ENCODE results near the gene MOCS3. TPM values are rescaled to one million over a fixed set of nuclear protein-coding genes. Genes with fewer than 3 reads are reported as not detected.

Gene MOCS3
- total and polyA plus RNA-seq, 7 experiments from 2014 or later, result 2.5 to 8.9 (median 5.2) TPM

- peaks cover 0 to 28% (median 5%) of the 10 kb centered on the region in 5 donors for H3K36me3 Mint-ChIP-seq
- peaks cover 0 to 2% (median 0%) of the 10 kb centered on the region in 3 experiments for H3K36me3 ChIP-seq (ENCODE audit: control insufficient read depth in 2 of 3, insufficient read depth in 3 of 3, low read length in 3 of 3)
- H3K9me3 Mint-ChIP-seq, result no peaks in the 10 kb centered on the region
- DNase-seq (no peak), ATAC-seq (no peak)
- H3K9me3 ChIP-seq (ENCODE audit: control insufficient read depth in 2 of 3, low read length in 3 of 3), result no peaks in the 10 kb centered on the region
- H3K4me3 Mint-ChIP-seq, result peak overlapping the region in 4 of 10 donors; percentile 23 to 38 (median 30)
- ChIA-PET POLR2A (interaction anchor here (1.0 to 2.1 kb wide), 2 partner anchors 10 to 31 kb away, joined by 3 to 5 read pairs; partner anchors contain the start of gene ADNP), CTCF (interaction anchor here (0.6 to 11.0 kb wide), 3 partner anchors 7 to 144 kb away, joined by 3 to 147 read pairs (median 11); partner anchors contain the start of gene BCAS4)
- H3K27me3 ChIP-seq (ENCODE audit: control insufficient read depth in 2 of 2, insufficient read depth in 2 of 2, low read length in 2 of 2), result no peaks in the 10 kb centered on the region
- H3K27ac Mint-ChIP-seq, result peak overlapping the region in 8 of 9 donors; percentile 13 to 87 (median 63)
- H3K4me3 ChIP-seq (ENCODE audit: low read length), result no peak overlapping the region
- peaks cover 41 to 95% (median 89%) of the 10 kb centered on the region in 7 donors for H3K4me1 Mint-ChIP-seq
- H3K27me3 Mint-ChIP-seq, result no peaks in the 10 kb centered on the region
- H3K27ac ChIP-seq (ENCODE audit: low read depth, low read length), result peak overlapping the region; percentile 46
- intact Hi-C loops (cut with micrococcal nuclease), result no loop called here
- peaks cover 31 to 50% of the 10 kb centered on the region in 2 donors for H3K4me1 ChIP-seq (ENCODE audit: control insufficient read depth in 2 of 2, insufficient read depth in 2 of 2, low read length in 2 of 2)
These were observed 36.7 kb upstream of the MOCS3 start for GRCh38 chr20:50921803-50922501.

DNA sequence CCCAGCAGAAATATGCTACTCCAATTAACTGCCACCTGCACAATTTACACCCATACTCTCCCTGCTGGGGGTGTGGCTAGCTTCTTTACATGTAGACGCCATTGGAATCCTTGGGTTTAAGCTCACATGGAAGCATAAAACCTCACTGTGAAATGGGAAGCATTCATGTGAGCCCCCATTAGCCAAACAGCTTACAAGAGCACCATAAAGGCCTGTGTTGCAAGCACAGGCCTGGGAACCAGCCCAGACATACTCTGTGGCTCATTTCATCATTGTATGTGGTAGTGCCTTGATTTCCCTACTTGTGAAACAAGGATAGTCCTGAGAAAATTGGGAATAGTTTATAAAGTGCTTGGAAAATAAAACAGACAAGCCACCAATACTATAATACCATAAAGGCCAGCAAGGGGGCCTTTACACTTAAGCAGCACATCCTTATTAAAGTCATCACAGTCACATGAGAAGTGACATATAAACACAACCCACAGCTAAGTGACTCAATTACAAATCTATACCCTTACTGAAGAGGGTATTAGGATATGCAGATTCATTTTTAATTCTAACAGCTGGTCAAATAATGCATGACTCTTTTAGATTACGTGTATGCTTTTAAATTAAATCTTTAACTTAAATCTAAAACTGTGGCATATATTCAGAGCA is 34.2 kb upstream of the MOCS3 start:
- H3K4me3 ChIP-seq (ENCODE audit: low read length), result no peak overlapping the region
- CTCF ChIA-PET, result interaction anchor here (1.4 to 11.0 kb wide), 2 partner anchors 106 to 132 kb away, joined by 3 to 147 read pairs; partner anchors contain the start of gene BCAS4
- no peak overlapping the region for H3K27ac ChIP-seq (ENCODE audit: low read depth, low read length)
- POLR2A ChIA-PET, result interaction anchor here (0.7 to 2.1 kb wide), 4 partner anchors 7 to 187 kb away, joined by 3 to 5 read pairs (median 3); partner anchors contain the start of genes ADNP and MOCS3
- peaks cover 44 to 95% (median 89%) of the 10 kb centered on the region in 7 donors for H3K4me1 Mint-ChIP-seq
- no peaks in the 10 kb centered on the region for H3K27me3 Mint-ChIP-seq
- intact Hi-C loops (cut with micrococcal nuclease), result loop anchor here in 1 of 2 donors (1.0 kb wide), 1 partner anchor 8 kb away; no protein-coding TSS in a partner anchor
- DNase-seq (no peak), ATAC-seq (no peak)
- peak overlapping the region in 3 of 10 donors; percentile 48 to 94 (median 51) for H3K4me3 Mint-ChIP-seq
- H3K36me3 ChIP-seq (ENCODE audit: control insufficient read depth in 2 of 3, insufficient read depth in 3 of 3, low read length in 3 of 3), result peaks cover 0 to 2% (median 0%) of the 10 kb centered on the region in 3 experiments
- H3K4me1 ChIP-seq (ENCODE audit: control insufficient read depth in 2 of 2, insufficient read depth in 2 of 2, low read length in 2 of 2), result peaks cover 45 to 61% of the 10 kb centered on the region in 2 donors
- peaks cover 0 to 36% (median 15%) of the 10 kb centered on the region in 5 donors for H3K36me3 Mint-ChIP-seq
- no peaks in the 10 kb centered on the region for H3K9me3 ChIP-seq (ENCODE audit: control insufficient read depth in 2 of 3, low read length in 3 of 3)
- H3K9me3 Mint-ChIP-seq, result no peaks in the 10 kb centered on the region
- peak overlapping the region in 4 of 9 donors; percentile 28 to 56 (median 53) for H3K27ac Mint-ChIP-seq
- no peaks in the 10 kb centered on the region for H3K27me3 ChIP-seq (ENCODE audit: control insufficient read depth in 2 of 2, insufficient read depth in 2 of 2, low read length in 2 of 2)

- Mint-ChIP-seq H3K36me3 (peaks cover 0 to 32% (median 16%) of the 10 kb centered on the region in 5 donors), H3K27ac (peak overlapping the region in 3 of 9 donors; percentile 34 to 52 (median 48)), H3K4me1 (peaks cover 45 to 82% (median 77%) of the 10 kb centered on the region in 7 donors), H3K4me3 (peak overlapping the region in 4 of 10 donors; percentile 31 to 94 (median 42)), H3K9me3 (peaks cover 0 to 3% (median 0%) of the 10 kb centered on the region in 11 donors), H3K27me3 (no peaks in the 10 kb centered on the region)
- no peaks in the 10 kb centered on the region for H3K27me3 ChIP-seq (ENCODE audit: control insufficient read depth in 2 of 2, insufficient read depth in 2 of 2, low read length in 2 of 2)
- ChIA-PET CTCF (interaction anchor here (11.0 kb wide), 1 partner anchor 134 kb away, joined by 147 read pairs; the partner anchor contains the start of gene BCAS4), POLR2A (interaction anchor here (0.5 to 1.4 kb wide), 4 partner anchors 31 to 578 kb away, joined by 3 to 5 read pairs (median 4); no protein-coding TSS in a partner anchor)
- no peak overlapping the region for H3K27ac ChIP-seq (ENCODE audit: low read depth, low read length)
- no peak overlapping the region for H3K4me3 ChIP-seq (ENCODE audit: low read length)
- H3K9me3 ChIP-seq (ENCODE audit: control insufficient read depth in 2 of 3, low read length in 3 of 3), result no peaks in the 10 kb centered on the region
- no peak for ATAC-seq
- peaks cover 0 to 3% (median 0%) of the 10 kb centered on the region in 3 experiments for H3K36me3 ChIP-seq (ENCODE audit: control insufficient read depth in 2 of 3, insufficient read depth in 3 of 3, low read length in 3 of 3)
- peaks cover 44 to 52% of the 10 kb centered on the region in 2 donors for H3K4me1 ChIP-seq (ENCODE audit: control insufficient read depth in 2 of 2, insufficient read depth in 2 of 2, low read length in 2 of 2)
- DNase-seq, result no peak
- intact Hi-C loops (cut with micrococcal nuclease), result no loop called here
These were observed 32.1 kb upstream of the MOCS3 start for GRCh38 chr20:50926530-50926929.

- Histone ChIP-seq H3K36me3 (ENCODE audit: control insufficient read depth in 2 of 3, insufficient read depth in 3 of 3, low read length in 3 of 3) (peaks cover 0 to 3% (median 2%) of the 10 kb centered on the region in 3 experiments), H3K27ac (ENCODE audit: low read depth, low read length) (peak overlapping the region; percentile 40), H3K9me3 (ENCODE audit: control insufficient read depth in 2 of 3, low read length in 3 of 3) (no peaks in the 10 kb centered on the region), H3K4me1 (ENCODE audit: control insufficient read depth in 2 of 2, insufficient read depth in 2 of 2, low read length in 2 of 2) (peaks cover 41 to 42% of the 10 kb centered on the region in 2 donors), H3K4me3 (ENCODE audit: low read length) (peak overlapping the region; percentile 52), H3K27me3 (ENCODE audit: control insufficient read depth in 2 of 2, insufficient read depth in 2 of 2, low read length in 2 of 2) (no peaks in the 10 kb centered on the region)
- ChIA-PET POLR2A (interaction anchor here (0.6 to 5.3 kb wide), 5 partner anchors 19 to 1346 kb away, joined by 3 to 79 read pairs (median 7); partner anchors contain the start of genes BCAS4, DPM1 and MOCS3), CTCF (interaction anchor here (0.9 to 11.0 kb wide), 8 partner anchors 8 to 136 kb away, joined by 3 to 147 read pairs (median 6); partner anchors contain the start of gene BCAS4)
- Mint-ChIP-seq H3K4me3 (peak overlapping the region; percentile 88 to 98 (median 94)), H3K9me3 (peaks cover 0 to 3% (median 0%) of the 10 kb centered on the region in 11 donors), H3K27me3 (no peaks in the 10 kb centered on the region), H3K36me3 (peaks cover 0 to 32% (median 16%) of the 10 kb centered on the region in 5 donors), H3K4me1 (peaks cover 43 to 71% (median 64%) of the 10 kb centered on the region in 7 donors), H3K27ac (peak overlapping the region; percentile 36 to 99 (median 92))
- no peak for DNase-seq
- no peak for ATAC-seq
- intact Hi-C loops (cut with micrococcal nuclease), result no loop called here
These were observed 30.1 kb upstream of the MOCS3 start for GRCh38 chr20:50928469-50928868.

DNA sequence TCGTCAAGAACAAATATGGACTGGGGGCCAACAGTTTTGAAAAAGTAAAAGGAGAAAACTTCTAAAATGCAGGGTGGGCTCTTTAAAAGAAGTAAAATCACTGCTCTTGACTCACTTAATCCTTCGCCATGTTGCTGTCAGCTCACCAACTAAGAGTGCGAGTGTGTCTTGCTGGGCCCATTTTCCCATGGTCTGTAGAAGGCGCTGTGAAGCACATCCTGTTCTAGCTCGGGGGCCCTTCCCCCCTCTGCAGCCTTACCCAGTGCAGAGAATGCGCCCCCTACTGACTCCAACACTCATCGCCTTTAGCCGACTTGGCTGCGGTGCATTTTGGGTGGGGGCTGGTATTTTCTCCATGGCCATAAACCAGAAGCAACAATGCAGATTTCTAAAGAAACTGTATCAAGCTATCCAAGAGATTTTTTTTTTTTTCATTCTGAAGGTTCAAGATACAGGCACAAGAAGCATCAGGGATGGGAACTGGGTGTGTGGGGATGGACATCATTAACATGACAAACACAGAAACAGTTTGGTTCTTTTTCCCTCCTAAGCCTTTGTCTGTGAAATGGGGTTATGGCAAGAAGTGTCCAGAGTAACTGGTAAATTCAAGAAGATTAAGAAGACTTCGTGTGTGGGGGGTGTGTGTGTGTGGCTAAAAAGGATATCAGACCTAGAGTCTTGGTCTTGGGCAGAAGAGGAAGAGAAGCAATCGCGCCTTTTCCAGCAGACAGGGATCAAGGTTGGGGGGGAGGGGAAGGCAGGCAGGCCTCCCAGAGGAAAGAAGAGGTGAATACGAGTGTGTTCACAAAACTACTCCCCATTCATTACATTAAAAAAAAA is 29.1 kb upstream of the MOCS3 start:
- H3K4me1 Mint-ChIP-seq, result peaks cover 37 to 62% (median 57%) of the 10 kb centered on the region in 7 donors
- Histone ChIP-seq H3K27me3 (ENCODE audit: control insufficient read depth in 2 of 2, insufficient read depth in 2 of 2, low read length in 2 of 2) (no peaks in the 10 kb centered on the region), H3K9me3 (ENCODE audit: control insufficient read depth in 2 of 3, low read length in 3 of 3) (no peaks in the 10 kb centered on the region), H3K27ac (ENCODE audit: low read depth, low read length) (peak overlapping the region; percentile 63), H3K4me1 (ENCODE audit: control insufficient read depth in 2 of 2, insufficient read depth in 2 of 2, low read length in 2 of 2) (peaks cover 37 to 38% of the 10 kb centered on the region in 2 donors), H3K4me3 (ENCODE audit: low read length) (peak overlapping the region; percentile 52), H3K36me3 (ENCODE audit: control insufficient read depth in 2 of 3, insufficient read depth in 3 of 3, low read length in 3 of 3) (peaks cover 3 to 4% (median 3%) of the 10 kb centered on the region in 3 experiments)
- H3K4me3 Mint-ChIP-seq, result peak overlapping the region; percentile 88 to 98 (median 94)
- CTCF ChIA-PET, result interaction anchor here (0.5 to 11.0 kb wide), 11 partner anchors 9 to 367 kb away, joined by 3 to 147 read pairs (median 4); partner anchors contain the start of genes BCAS4, DPM1 and MOCS3
- DNase-seq (peak; percentile 74 to 95 (median 93)), ATAC-seq (peak; percentile 84)
- H3K27me3 Mint-ChIP-seq, result no peaks in the 10 kb centered on the region
- H3K27ac Mint-ChIP-seq, result peak overlapping the region; percentile 85 to 99 (median 96)
- H3K9me3 Mint-ChIP-seq, result peaks cover 0 to 3% (median 0%) of the 10 kb centered on the region in 11 donors
- intact Hi-C loops (cut with micrococcal nuclease), result loop anchor here (1.0 to 10.0 kb wide), 8 partner anchors 14 to 993 kb away; partner anchors contain the start of genes PARD6B (in 1 of the 2), PTPN1 (in 1 of the 2), RNF114 (in 1 of the 2) and UBE2V1 (in 1 of the 2)
- peaks cover 0 to 35% (median 16%) of the 10 kb centered on the region in 5 donors for H3K36me3 Mint-ChIP-seq
- POLR2A ChIA-PET, result interaction anchor here (0.6 to 6.0 kb wide), 14 partner anchors 12 to 776 kb away, joined by 3 to 95 read pairs (median 6); partner anchors contain the start of genes BCAS4, DPM1, MOCS3 and PEDS1
